ENCODE data around the gene GPD1L.

GRCh38 chr3:32110233-32110760, 3.9 kb downstream of the GPD1L start:
- TF ChIP-seq, protein P1, sequence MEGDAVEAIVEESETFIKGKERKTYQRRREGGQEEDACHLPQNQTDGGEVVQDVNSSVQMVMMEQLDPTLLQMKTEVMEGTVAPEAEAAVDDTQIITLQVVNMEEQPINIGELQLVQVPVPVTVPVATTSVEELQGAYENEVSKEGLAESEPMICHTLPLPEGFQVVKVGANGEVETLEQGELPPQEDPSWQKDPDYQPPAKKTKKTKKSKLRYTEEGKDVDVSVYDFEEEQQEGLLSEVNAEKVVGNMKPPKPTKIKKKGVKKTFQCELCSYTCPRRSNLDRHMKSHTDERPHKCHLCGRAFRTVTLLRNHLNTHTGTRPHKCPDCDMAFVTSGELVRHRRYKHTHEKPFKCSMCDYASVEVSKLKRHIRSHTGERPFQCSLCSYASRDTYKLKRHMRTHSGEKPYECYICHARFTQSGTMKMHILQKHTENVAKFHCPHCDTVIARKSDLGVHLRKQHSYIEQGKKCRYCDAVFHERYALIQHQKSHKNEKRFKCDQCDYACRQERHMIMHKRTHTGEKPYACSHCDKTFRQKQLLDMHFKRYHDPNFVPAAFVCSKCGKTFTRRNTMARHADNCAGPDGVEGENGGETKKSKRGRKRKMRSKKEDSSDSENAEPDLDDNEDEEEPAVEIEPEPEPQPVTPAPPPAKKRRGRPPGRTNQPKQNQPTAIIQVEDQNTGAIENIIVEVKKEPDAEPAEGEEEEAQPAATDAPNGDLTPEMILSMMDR (conservative IDR thresholded peaks at IDR 0.05), result no peak
- TF ChIP-seq ZFX (IDR thresholded peaks at IDR 0.05), result no peak

Measured in C4-2B (cell line).